ENCODE measurements around the gene FAM90A26.
"Not testable (repeated sequence)": the region's sequence is repeated elsewhere in the genome, so short reads cannot be mapped to it uniquely, and the experiment has no call there.

Gene FAM90A26

GRCh38 chr4:9165990-9166389, 4.2 kb upstream of the FAM90A26 start:
- DNase-seq = not testable (repeated sequence)

DNA sequence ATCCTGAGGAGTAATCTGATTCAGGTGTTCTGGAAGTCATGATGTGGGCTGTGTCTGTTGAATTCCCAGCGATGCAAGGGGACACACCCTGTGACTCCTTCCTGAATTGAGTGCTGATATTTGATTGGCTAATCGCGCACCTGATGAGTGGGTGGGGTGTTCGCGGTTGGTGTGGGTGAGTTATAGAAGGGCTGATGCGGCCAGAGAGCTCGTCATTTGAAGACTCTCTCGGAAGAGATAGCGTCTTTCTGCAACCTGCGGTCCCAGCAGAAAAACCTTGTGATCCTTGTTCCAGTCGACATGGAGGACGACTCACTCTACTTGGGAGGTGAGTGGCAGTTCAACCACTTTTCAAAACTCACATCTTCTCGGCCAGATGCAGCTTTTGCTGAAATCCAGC, 40.1 kb downstream of the FAM90A26 start, which contains the start of gene USP17L10:
USP17L10 (plus strand) TSS at position 301 of the 400 bp plus-strand sequence; CDS start at position 301, 0 bp downstream.
- DNase-seq = not testable (repeated sequence)

DNA sequence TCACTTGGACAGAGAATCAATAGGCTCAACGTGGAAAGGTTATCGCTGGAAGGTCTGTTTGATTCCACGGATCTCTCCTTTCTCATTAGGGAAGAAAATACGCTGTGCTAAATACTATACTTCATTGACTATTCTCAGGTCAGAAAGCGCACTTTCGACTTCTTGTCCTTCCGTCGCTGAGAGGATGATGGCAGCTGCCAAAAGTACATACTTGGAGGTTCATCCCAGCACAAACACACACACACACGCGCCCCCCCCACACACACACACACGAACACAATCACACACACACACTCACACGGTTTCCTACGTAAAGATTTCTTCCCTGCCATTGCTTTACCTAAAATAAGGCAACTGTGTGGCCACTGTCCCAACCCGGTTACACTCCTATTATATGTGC, 44.5 kb downstream of the FAM90A26 start:
- not testable (repeated sequence) for DNase-seq

GRCh38 chr4:9215105-9215504, 44.9 kb downstream of the FAM90A26 start, which contains the start of gene USP17L11:
USP17L11 (plus strand) TSS chr4:9215405; CDS start chr4:9215405, 0 bp downstream.
- not testable (repeated sequence) for DNase-seq

- DNase-seq = not testable (repeated sequence)
These were observed 49.6 kb downstream of the FAM90A26 start, which contains the start of gene USP17L12 for GRCh38 chr4:9219852-9220251. USP17L12 (plus strand) TSS chr4:9220152; CDS start chr4:9220152, 0 bp downstream.

- not testable (repeated sequence) for DNase-seq
These were observed 54.4 kb downstream of the FAM90A26 start, which contains the start of gene USP17L13 for GRCh38 chr4:9224596-9224995. USP17L13 (plus strand) TSS chr4:9224896; CDS start chr4:9224896, 0 bp downstream.

All from suppressor macrophage treated with lipopolysaccharide for 4 hours (primary cell).